Measurements from ENCODE around the gene LRCH1.

- TF ChIP-seq, protein P1, sequence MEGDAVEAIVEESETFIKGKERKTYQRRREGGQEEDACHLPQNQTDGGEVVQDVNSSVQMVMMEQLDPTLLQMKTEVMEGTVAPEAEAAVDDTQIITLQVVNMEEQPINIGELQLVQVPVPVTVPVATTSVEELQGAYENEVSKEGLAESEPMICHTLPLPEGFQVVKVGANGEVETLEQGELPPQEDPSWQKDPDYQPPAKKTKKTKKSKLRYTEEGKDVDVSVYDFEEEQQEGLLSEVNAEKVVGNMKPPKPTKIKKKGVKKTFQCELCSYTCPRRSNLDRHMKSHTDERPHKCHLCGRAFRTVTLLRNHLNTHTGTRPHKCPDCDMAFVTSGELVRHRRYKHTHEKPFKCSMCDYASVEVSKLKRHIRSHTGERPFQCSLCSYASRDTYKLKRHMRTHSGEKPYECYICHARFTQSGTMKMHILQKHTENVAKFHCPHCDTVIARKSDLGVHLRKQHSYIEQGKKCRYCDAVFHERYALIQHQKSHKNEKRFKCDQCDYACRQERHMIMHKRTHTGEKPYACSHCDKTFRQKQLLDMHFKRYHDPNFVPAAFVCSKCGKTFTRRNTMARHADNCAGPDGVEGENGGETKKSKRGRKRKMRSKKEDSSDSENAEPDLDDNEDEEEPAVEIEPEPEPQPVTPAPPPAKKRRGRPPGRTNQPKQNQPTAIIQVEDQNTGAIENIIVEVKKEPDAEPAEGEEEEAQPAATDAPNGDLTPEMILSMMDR (conservative IDR thresholded peaks at IDR 0.05 in 1 of 2, IDR thresholded peaks at IDR 0.05 in 1 of 2; ENCODE audit: low read depth in 1 of 2, low read length in 2 of 2): no peak
- no peak for TF ChIP-seq EZH2 (IDR thresholded peaks at IDR 0.05; ENCODE audit: low read length, missing control alignments)
Observed at GRCh38 chr13:46641274-46642081, 88.5 kb downstream of the LRCH1 start.

All from fibroblast of lung (primary cell).